ENCODE results near the gene OGFOD3. TPM values are rescaled to one million over a fixed set of nuclear protein-coding genes. Genes with fewer than 3 reads are reported as not detected.
A peak's percentile ranks its signal among the peaks of the same experiment; 100 is the strongest.

The OGFOD3 gene
- total RNA-seq, 4 donors from 2014 or later, result 7.9 to 27.5 (median 25.9) TPM

- Histone ChIP-seq H3K27ac (no peak overlapping the region), H3K27me3 (no peaks in the 10 kb centered on the region), H3K36me3 (no peaks in the 10 kb centered on the region), H3K4me3 (no peak overlapping the region), H3K9me3 (no peaks in the 10 kb centered on the region), H3K4me1 (peaks cover 0 to 5% (median 0%) of the 10 kb centered on the region in 4 donors)
- WGBS, 2 donors (ENCODE audit: low coverage in 1 of 2), result 80 to 95% methylated on average over 4 to 14 of the region's 14 CpGs
- DNase-seq, result no peak
- in situ Hi-C loops (cut with MboI; ENCODE audit: low pct_ligation_motif_present in 1 of 4, low pct_unique_long_range_greater_than_20kb in 1 of 4, low sequenced_read_pairs in 3 of 4) (loop anchor here in 1 of 4 donors (5.0 kb wide), 1 partner anchor 48 kb away; the partner anchor contains the start of gene TEX19), intact Hi-C loops (cut with DNase I; ENCODE audit: low total_unique reads) (no loop called here)
- TF ChIP-seq POLR2AphosphoS5 (IDR thresholded peaks at IDR 0.05) (no peak), EP300 (IDR thresholded peaks at IDR 0.05; ENCODE audit: low read depth) (no peak), POLR2A (IDR thresholded peaks at IDR 0.05) (no peak)
- TF ChIP-seq, protein P1, sequence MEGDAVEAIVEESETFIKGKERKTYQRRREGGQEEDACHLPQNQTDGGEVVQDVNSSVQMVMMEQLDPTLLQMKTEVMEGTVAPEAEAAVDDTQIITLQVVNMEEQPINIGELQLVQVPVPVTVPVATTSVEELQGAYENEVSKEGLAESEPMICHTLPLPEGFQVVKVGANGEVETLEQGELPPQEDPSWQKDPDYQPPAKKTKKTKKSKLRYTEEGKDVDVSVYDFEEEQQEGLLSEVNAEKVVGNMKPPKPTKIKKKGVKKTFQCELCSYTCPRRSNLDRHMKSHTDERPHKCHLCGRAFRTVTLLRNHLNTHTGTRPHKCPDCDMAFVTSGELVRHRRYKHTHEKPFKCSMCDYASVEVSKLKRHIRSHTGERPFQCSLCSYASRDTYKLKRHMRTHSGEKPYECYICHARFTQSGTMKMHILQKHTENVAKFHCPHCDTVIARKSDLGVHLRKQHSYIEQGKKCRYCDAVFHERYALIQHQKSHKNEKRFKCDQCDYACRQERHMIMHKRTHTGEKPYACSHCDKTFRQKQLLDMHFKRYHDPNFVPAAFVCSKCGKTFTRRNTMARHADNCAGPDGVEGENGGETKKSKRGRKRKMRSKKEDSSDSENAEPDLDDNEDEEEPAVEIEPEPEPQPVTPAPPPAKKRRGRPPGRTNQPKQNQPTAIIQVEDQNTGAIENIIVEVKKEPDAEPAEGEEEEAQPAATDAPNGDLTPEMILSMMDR (IDR thresholded peaks at IDR 0.05), result no peak
Measured at GRCh38 chr17:82405051-82405450, 13.3 kb downstream of the OGFOD3 start.

GRCh38 chr17:82403662-82404660 is 14.4 kb downstream of the OGFOD3 start:
- no peak for TF ChIP-seq POLR2A (IDR thresholded peaks at IDR 0.05)
- TF ChIP-seq, protein P1 (IDR thresholded peaks at IDR 0.05), result no peak
- no peak for TF ChIP-seq POLR2AphosphoS5 (IDR thresholded peaks at IDR 0.05)
- no peak for TF ChIP-seq EP300 (IDR thresholded peaks at IDR 0.05; ENCODE audit: low read depth)
- DNase-seq, result no peak
- no peak overlapping the region for H3K27ac ChIP-seq
- H3K4me3 ChIP-seq, result no peak overlapping the region
- peaks cover 0 to 7% (median 0%) of the 10 kb centered on the region in 4 donors for H3K4me1 ChIP-seq
- no peaks in the 10 kb centered on the region for H3K36me3 ChIP-seq
- H3K9me3 ChIP-seq, result no peaks in the 10 kb centered on the region
- no peaks in the 10 kb centered on the region for H3K27me3 ChIP-seq
- in situ Hi-C loops (cut with MboI; ENCODE audit: low pct_ligation_motif_present in 1 of 4, low pct_unique_long_range_greater_than_20kb in 1 of 4, low sequenced_read_pairs in 3 of 4), result no loop called here
- intact Hi-C loops (cut with DNase I; ENCODE audit: low total_unique reads), result no loop called here
- 96% methylated on average over 67 of the region's 67 CpGs; no CpG with 5 or more reads in 1 of the 2 donors for WGBS, 2 donors (ENCODE audit: low coverage in 1 of 2)

GRCh38 chr17:82402865-82403264 is 15.5 kb downstream of the OGFOD3 start:
- TF ChIP-seq POLR2AphosphoS5 (IDR thresholded peaks at IDR 0.05) (no peak), POLR2A (IDR thresholded peaks at IDR 0.05) (no peak), EP300 (IDR thresholded peaks at IDR 0.05; ENCODE audit: low read depth) (no peak)
- TF ChIP-seq, protein P1 (IDR thresholded peaks at IDR 0.05), result no peak

DNA sequence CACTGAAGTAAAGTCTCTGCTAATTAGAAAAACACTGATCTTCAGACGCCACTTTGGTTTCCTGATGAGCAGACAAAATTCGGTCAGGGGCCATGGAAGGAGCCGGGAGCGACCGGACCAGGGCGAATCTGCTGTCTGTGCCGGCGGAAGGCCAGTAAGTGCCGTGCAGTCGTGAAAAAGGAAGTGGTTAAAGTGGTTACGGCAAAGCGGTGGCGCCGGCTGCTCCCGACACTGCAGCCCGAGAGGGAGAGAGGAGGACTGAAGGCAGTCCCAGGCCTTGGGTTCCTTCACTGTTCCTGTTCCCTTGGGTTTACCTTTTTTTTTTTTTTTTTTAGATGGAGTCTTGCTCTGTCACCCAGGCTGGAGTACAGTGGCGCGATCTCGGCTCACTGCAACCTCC is 17.6 kb downstream of the OGFOD3 start:
- in situ Hi-C loops (cut with MboI; ENCODE audit: low pct_ligation_motif_present in 1 of 4, low pct_unique_long_range_greater_than_20kb in 1 of 4, low sequenced_read_pairs in 3 of 4) (no loop called here), intact Hi-C loops (cut with DNase I; ENCODE audit: low total_unique reads) (no loop called here)
- H3K9me3 ChIP-seq, result no peaks in the 10 kb centered on the region
- peaks cover 0 to 7% (median 0%) of the 10 kb centered on the region in 4 donors for H3K4me1 ChIP-seq
- no peak for TF ChIP-seq POLR2AphosphoS5 (IDR thresholded peaks at IDR 0.05)
- TF ChIP-seq POLR2A (IDR thresholded peaks at IDR 0.05), result no peak
- TF ChIP-seq EP300 (IDR thresholded peaks at IDR 0.05; ENCODE audit: low read depth), result no peak
- TF ChIP-seq, protein P1 (IDR thresholded peaks at IDR 0.05), result no peak
- H3K4me3 ChIP-seq, result no peak overlapping the region
- DNase-seq, result peak; percentile 67
- no peaks in the 10 kb centered on the region for H3K36me3 ChIP-seq
- WGBS, 2 donors (ENCODE audit: low coverage in 1 of 2), result 68 to 78% methylated on average over 13 to 19 of the region's 19 CpGs
- H3K27me3 ChIP-seq, result no peaks in the 10 kb centered on the region
- peak overlapping the region in 1 of 4 donors; percentile 26 for H3K27ac ChIP-seq

More at GRCh38 chr17:82402865-82403264, 15.5 kb downstream of the OGFOD3 start:
- intact Hi-C loops (cut with DNase I; ENCODE audit: low total_unique reads), result no loop called here
- no peak overlapping the region for H3K27ac ChIP-seq
- H3K9me3 ChIP-seq, result no peaks in the 10 kb centered on the region
- H3K36me3 ChIP-seq, result no peaks in the 10 kb centered on the region
- H3K4me3 ChIP-seq, result no peak overlapping the region
- in situ Hi-C loops (cut with MboI; ENCODE audit: low pct_ligation_motif_present in 1 of 4, low pct_unique_long_range_greater_than_20kb in 1 of 4, low sequenced_read_pairs in 3 of 4), result no loop called here
- no peak for DNase-seq
- 89 to 91% methylated on average over 4 to 7 of the region's 7 CpGs for WGBS, 2 donors (ENCODE audit: low coverage in 1 of 2)
- H3K4me1 ChIP-seq, result peaks cover 0 to 7% (median 0%) of the 10 kb centered on the region in 4 donors
- H3K27me3 ChIP-seq, result no peaks in the 10 kb centered on the region

Measured in transverse colon (tissue), 4 donors.